Measurements from ENCODE around the gene THOC1. TPM values are rescaled to one million over a fixed set of nuclear protein-coding genes. Genes with fewer than 3 reads are reported as not detected.
A peak's percentile ranks its signal among the peaks of the same experiment; 100 is the strongest.

Gene THOC1
- total RNA-seq, 2 experiments from 2014 or later, result 56.4 to 62.2 TPM

DNA sequence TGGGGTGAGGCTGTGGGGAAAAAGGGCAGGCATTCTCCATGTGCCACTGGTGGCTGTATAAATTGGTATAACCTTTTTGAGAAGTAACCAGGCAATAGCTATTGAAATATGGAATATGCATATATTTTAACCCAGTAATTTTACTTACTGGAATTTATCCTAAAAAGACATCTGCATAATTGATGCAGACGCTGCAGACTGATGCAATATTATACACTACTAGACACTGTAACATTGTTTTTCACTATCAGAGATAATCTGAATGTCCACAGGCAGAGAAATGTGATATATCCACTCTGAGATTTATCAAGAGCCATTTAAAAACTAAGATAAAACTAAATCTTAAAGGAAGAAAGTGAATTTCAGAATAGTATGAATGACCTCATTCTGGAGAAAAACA is 14.7 kb downstream of the THOC1 start:
- Mint-ChIP-seq H3K36me3 (peaks cover 30% of the 10 kb centered on the region), H3K4me1 (peaks cover 3% of the 10 kb centered on the region), H3K4me3 (no peak overlapping the region), H3K9me3 (no peaks in the 10 kb centered on the region), H3K27me3 (no peaks in the 10 kb centered on the region), H3K27ac (no peak overlapping the region)
- DNase-seq, result no peak

DNA sequence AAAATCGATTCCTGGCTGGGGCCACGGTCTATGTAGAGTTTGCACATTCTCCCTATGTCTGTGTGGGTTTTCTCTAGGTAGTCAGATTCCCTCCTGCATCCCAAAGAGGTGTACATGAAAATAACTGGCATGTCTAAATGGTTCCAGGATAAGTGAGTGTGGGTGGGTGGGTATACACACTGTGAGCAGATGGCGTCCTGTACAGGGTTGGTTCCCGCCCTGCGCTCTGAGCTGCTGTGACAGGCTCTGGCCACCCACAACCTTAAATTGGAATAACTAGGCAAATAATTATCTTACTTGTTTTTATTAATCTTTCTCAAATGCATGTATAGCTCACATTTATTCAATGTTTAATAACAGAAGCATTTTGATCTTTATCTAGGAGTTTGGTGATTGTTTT is 16.3 kb downstream of the THOC1 start:
- Mint-ChIP-seq H3K4me3 (no peak overlapping the region), H3K27ac (no peak overlapping the region)

DNA sequence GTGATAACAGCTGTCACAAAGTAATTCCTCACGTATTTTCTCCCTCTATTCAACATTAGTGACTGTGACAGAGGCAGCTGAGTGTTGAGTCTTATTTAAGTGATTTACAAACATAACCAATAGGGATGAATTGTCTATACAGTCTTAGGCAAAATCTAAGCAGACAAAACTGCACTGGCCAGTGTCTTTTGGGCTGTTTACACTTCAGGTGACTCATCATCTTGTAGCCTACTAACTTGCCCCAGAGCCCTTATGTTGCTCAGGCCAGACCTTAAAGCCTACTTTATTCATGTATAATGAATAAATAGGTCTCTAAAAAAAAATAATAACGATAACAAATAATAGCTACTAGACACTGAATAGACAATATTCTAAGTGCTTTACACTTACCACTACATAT is 17.2 kb downstream of the THOC1 start:
- H3K4me3 Mint-ChIP-seq, result no peak overlapping the region
- no peak overlapping the region for H3K27ac Mint-ChIP-seq
- H3K36me3 Mint-ChIP-seq, result peaks cover 29% of the 10 kb centered on the region
- H3K27me3 Mint-ChIP-seq, result no peaks in the 10 kb centered on the region
- no peak for DNase-seq
- no peaks in the 10 kb centered on the region for H3K9me3 Mint-ChIP-seq
- H3K4me1 Mint-ChIP-seq, result peaks cover 3% of the 10 kb centered on the region

More for the DNA sequence above, 16.3 kb downstream of the THOC1 start:
- Mint-ChIP-seq H3K27me3 (no peaks in the 10 kb centered on the region), H3K4me1 (peaks cover 3% of the 10 kb centered on the region), H3K9me3 (no peaks in the 10 kb centered on the region), H3K36me3 (peaks cover 26% of the 10 kb centered on the region)
- DNase-seq, result no peak

DNA sequence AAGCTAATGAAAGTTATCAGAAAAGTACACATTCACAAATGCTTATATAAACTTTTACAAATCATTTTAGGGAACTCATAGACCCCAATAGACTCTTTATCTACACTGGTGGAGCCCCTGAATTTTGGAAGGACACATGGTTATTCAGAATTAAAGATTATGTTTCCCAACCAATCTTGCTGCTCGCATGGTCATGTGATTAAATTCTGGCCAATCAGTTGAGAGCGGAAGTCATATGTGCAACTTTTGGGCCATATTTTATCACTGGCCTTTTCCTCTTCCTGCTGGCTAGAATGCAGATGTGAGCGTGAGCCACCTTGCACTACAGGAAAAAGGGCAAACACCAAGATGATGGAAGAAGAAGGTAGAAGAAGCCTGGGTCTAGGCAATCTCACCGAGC is 19.8 kb downstream of the THOC1 start:
- H3K27ac Mint-ChIP-seq, result no peak overlapping the region
- H3K9me3 Mint-ChIP-seq, result no peaks in the 10 kb centered on the region
- H3K36me3 Mint-ChIP-seq, result peaks cover 43% of the 10 kb centered on the region
- no peaks in the 10 kb centered on the region for H3K27me3 Mint-ChIP-seq
- no peak for DNase-seq
- H3K4me1 Mint-ChIP-seq, result peaks cover 1% of the 10 kb centered on the region
- no peak overlapping the region for H3K4me3 Mint-ChIP-seq

DNA sequence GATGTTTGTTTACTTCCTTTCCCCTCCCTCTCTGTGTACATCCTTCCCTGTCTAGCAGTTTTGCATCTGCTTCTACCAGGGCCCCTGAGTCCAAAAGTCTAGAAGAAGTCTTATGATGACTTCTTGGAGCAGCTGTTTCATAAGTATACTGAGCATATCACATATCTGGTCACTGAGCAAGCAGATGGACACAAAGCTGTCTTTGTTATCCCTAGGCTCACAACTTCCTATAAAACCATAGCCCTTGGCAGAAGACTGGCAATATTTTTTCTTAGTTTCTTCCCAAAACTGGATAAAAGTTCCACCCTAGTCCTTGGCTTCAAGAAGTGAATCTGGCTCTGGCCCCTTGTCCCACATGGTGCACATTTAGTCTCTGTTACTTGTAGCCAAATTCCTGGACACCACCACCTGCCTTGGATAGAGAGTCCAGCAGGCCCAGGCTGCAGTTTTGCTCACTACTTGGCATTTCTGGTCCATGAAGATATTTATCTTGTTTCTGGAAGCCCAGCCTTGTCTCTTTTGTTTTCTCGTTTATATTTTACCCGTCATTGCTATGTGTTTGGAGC is 22.5 kb downstream of the THOC1 start:
- Mint-ChIP-seq H3K27me3 (no peaks in the 10 kb centered on the region), H3K27ac (no peak overlapping the region), H3K4me3 (no peak overlapping the region), H3K4me1 (peaks cover 1% of the 10 kb centered on the region), H3K36me3 (peaks cover 42% of the 10 kb centered on the region), H3K9me3 (no peaks in the 10 kb centered on the region)
- no peak for DNase-seq

DNA sequence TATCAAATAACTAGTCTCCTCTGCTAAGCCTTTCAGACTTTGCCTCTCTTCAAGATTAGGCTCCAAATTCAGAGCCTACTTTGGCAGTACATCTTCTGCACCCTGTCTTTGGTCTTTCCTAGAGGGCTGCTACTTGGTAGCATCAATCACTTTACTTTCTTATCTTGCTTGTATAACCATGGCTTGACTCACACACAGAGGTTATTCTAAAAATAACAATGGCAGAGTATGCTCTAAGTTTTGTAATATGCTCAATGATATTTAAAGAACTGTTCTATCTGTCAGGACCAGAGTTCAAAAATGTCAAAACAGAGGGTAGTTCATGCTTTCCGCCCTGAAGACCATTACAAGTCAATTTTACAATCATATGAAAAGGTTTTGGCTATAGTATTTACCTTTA is 27.7 kb downstream of the THOC1 start:
- DNase-seq, result no peak
- H3K4me3 Mint-ChIP-seq, result no peak overlapping the region
- peaks cover 29% of the 10 kb centered on the region for H3K36me3 Mint-ChIP-seq
- no peaks in the 10 kb centered on the region for H3K9me3 Mint-ChIP-seq
- no peak overlapping the region for H3K27ac Mint-ChIP-seq
- H3K27me3 Mint-ChIP-seq, result no peaks in the 10 kb centered on the region
- peaks cover 2% of the 10 kb centered on the region for H3K4me1 Mint-ChIP-seq

DNA sequence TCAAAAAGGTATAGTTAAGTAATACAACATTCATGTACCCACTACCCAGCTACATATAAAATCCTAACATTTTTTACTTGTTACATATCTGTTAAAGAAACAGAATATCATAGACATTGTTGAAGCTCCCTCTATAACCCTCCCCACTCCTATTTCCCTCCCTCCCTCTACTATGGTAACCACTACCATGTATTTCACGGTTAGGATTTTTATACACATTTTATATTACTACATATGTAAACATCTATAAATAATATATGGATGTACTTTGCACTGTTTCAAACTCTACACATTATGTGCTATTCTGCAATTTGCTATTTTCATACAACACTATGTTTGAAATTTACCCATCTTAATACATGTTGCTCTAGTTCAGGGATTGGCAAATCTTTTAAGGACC is 36.3 kb downstream of the THOC1 start:
- no peak overlapping the region for H3K27ac Mint-ChIP-seq
- H3K36me3 Mint-ChIP-seq, result peaks cover 20% of the 10 kb centered on the region
- no peak for DNase-seq
- H3K27me3 Mint-ChIP-seq, result no peaks in the 10 kb centered on the region
- H3K4me1 Mint-ChIP-seq, result peaks cover 2% of the 10 kb centered on the region
- H3K9me3 Mint-ChIP-seq, result no peaks in the 10 kb centered on the region
- H3K4me3 Mint-ChIP-seq, result no peak overlapping the region

DNA sequence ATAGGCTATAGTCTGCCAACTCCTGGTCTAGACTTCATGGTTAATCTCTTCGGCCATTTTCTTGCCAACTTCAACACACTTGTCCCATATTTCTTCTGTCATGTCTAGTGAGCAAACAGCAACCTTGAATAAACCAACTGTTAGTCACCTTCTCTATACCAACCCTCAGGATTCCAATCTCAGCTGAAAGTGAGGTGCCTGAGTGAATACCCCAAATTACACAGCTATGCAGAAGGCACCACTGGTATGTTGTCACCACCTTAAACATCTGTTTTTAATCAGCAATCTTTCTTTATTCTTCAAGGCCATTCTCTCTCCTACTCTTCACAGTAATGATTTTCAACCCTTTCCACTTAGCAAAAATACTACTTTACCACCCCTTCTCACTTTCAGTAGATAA is 39.3 kb downstream of the THOC1 start:
- no peak overlapping the region for H3K4me3 Mint-ChIP-seq
- H3K27me3 Mint-ChIP-seq, result no peaks in the 10 kb centered on the region
- no peaks in the 10 kb centered on the region for H3K9me3 Mint-ChIP-seq
- peaks cover 15% of the 10 kb centered on the region for H3K36me3 Mint-ChIP-seq
- H3K27ac Mint-ChIP-seq, result no peak overlapping the region
- DNase-seq, result no peak
- H3K4me1 Mint-ChIP-seq, result no peaks in the 10 kb centered on the region

DNA sequence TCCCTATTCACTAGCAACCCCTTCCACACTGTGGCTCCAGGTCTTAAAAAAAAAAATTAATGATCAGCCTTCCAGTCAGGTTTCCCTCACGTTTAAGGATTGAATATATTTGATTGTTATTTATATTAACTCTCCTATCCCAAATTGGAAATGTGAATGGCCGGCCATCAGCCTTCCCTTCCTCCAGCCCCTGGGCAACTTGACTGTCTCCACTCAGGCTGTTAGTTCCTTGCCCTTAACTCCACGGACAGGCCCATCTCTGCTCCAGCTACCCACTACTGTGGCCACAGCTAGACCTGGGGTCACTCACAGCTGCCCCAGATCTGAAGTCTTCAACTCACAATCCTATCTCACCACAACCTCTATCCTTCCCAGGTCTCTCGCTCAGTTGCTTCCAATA is 39.9 kb downstream of the THOC1 start:
- Mint-ChIP-seq H3K36me3 (peaks cover 13% of the 10 kb centered on the region), H3K27me3 (no peaks in the 10 kb centered on the region)

DNA sequence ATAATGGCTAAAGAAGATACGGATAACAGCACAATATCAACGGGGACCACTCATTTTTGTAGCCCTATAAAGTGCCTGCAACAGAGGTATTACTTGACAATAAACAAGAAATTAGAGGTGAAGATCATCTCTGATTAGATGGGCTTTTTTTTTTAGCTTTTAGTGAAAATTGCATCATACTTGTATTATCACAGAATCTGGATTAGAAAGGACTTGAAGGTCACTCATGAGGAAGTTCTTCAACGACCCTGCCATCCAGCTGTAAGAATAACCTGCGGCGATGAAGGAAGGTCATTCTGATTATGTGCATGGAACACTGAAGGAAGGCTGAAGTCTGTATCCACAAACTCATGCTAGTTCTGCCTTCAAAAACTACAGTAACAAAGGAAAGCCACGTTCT is 40.5 kb downstream of the THOC1 start:
- DNase-seq, result no peak
- Mint-ChIP-seq H3K4me1 (no peaks in the 10 kb centered on the region), H3K27ac (no peak overlapping the region), H3K4me3 (no peak overlapping the region), H3K9me3 (no peaks in the 10 kb centered on the region), H3K36me3 (peaks cover 13% of the 10 kb centered on the region), H3K27me3 (no peaks in the 10 kb centered on the region)

More for the DNA sequence above, 39.9 kb downstream of the THOC1 start:
- no peak for DNase-seq
- H3K4me1 Mint-ChIP-seq, result no peaks in the 10 kb centered on the region
- no peaks in the 10 kb centered on the region for H3K9me3 Mint-ChIP-seq
- H3K4me3 Mint-ChIP-seq, result no peak overlapping the region
- no peak overlapping the region for H3K27ac Mint-ChIP-seq

DNA sequence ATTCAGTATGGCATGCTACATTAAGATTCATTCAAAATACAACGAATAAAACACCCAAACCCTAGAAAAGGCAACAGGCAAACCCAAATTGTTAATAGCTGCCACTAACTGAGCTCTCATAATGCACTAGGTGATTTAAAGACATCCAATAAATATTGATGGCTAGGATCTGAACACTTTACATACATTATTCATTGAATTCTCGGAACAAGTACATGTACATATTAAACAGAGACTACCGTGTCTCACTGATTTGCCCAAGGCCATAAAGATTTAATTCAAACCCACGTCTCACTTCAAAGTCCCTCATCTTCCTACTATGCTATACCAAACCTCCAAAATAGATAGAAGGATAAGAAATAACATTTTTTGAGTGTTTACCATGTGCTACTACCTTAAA is 42.1 kb downstream of the THOC1 start:
- H3K27ac Mint-ChIP-seq, result no peak overlapping the region
- no peaks in the 10 kb centered on the region for H3K27me3 Mint-ChIP-seq
- H3K36me3 Mint-ChIP-seq, result peaks cover 18% of the 10 kb centered on the region
- H3K4me3 Mint-ChIP-seq, result no peak overlapping the region
- DNase-seq, result no peak
- no peaks in the 10 kb centered on the region for H3K4me1 Mint-ChIP-seq
- H3K9me3 Mint-ChIP-seq, result no peaks in the 10 kb centered on the region

DNA sequence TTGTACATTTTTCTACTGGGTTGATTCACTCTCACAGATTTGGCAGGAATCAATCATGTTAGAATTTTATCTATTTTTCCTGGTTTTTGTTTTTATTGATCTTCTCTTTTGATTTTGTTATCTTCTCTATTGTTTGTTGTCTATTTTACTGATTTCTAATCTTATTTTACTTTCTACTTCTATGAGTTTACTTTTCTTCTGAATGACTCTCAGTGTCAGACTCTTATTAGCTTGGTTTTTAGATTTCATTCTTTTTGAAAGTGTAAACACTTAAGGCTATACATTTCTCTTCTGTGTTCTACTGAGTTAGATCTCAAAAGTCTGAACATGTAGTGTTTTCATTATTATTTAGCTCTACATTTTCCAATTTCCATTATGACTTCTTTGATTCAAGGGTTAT is 47.1 kb downstream of the THOC1 start:
- Mint-ChIP-seq H3K4me1 (peaks cover 4% of the 10 kb centered on the region), H3K27me3 (no peaks in the 10 kb centered on the region), H3K9me3 (no peaks in the 10 kb centered on the region), H3K27ac (peak overlapping the region; percentile 5), H3K4me3 (no peak overlapping the region), H3K36me3 (peaks cover 34% of the 10 kb centered on the region)
- DNase-seq, result no peak

DNA sequence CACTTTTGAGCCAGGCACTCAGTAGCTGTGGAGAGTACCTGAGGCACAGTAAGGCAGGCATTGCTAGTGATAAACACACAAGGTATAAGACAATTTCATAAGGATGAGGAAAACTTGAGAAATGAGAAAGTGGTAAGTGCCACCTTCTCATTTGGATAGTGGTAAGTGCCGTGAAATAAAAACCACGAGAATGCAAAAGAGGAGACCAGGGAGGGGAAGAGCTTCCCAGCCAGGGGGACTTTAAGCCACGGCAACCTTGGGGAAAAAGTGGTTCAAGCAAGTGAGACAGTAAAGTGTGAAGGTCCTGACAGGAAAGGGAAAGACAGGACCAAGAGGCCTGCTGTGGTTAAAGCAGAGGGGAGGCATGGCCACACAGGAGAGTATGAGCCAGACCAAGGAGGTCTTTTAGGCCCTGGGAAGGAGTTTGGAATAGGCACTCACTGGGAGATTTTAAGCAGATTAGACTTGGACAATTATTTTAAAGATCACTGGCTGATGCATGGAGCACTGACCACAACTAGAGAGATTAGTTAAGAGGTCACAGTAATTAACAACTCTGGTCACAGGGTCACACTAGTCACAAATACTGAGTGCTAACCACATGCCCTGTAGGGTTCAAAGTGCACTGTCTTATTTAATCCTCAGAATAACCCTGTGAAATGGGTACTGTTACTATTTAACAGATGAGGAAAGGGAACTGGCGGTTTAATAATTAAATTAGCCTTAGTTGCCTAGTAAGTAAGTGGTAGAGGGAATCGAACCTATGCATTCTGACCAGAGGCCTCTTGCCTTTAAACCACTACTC is 50.1 kb downstream of the THOC1 start:
- peaks cover 48% of the 10 kb centered on the region for H3K36me3 Mint-ChIP-seq
- H3K27me3 Mint-ChIP-seq, result no peaks in the 10 kb centered on the region
- peaks cover 5% of the 10 kb centered on the region for H3K4me1 Mint-ChIP-seq
- no peak for DNase-seq
- no peak overlapping the region for H3K4me3 Mint-ChIP-seq
- no peaks in the 10 kb centered on the region for H3K9me3 Mint-ChIP-seq
- H3K27ac Mint-ChIP-seq, result peak overlapping the region; percentile 50

DNA sequence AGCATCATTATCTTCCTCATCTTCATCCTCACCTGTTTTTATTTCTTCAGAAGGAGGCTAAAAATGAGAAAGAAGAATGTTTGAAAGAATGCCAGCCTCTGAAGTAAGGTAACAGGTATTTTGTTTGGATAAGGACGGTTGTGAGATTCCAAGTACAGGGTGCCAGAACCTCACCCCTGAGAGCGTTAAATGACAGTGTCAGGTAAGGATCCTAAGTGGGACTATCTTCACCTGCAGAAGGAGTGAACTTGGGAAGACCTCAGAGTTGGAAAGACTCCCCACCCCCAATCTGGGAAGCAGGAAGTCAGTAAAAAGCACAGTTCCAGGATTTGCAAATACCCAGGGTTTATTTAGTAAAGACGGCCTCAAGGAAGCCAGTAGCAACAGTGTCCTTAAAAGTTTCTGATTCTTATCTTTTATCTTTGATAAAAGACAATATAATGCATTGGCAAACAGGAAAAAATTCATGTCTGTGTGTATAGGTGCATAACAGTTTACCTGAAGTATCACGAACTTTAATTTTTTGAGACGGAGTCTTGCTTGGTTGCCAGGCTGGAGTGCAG is 52.3 kb downstream of the THOC1 start:
- Mint-ChIP-seq H3K27me3 (no peaks in the 10 kb centered on the region), H3K27ac (peak overlapping the region; percentile 70), H3K9me3 (no peaks in the 10 kb centered on the region), H3K4me3 (no peak overlapping the region), H3K4me1 (peaks cover 5% of the 10 kb centered on the region), H3K36me3 (peaks cover 58% of the 10 kb centered on the region)
- DNase-seq, result no peak

DNA sequence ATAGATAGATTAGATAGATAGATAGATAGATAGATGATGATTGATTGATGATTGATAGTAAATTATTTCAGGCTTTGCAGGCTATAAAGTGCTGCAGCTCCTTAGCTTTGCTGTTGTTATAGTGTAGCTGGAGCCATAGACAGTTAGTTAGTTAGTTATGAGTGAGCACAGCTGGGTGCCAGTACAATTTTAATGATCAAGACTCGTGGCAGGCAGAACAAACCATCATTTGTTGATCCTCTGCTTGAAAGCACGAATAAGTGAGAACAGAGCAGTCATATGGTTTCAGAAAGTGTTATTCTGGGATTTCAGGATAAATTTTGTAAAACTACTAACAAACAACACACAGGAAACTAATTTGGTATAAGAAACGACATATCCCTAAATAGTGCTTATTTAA is 53.9 kb downstream of the THOC1 start:
- no peak overlapping the region for H3K27ac Mint-ChIP-seq
- peaks cover 64% of the 10 kb centered on the region for H3K36me3 Mint-ChIP-seq
- no peaks in the 10 kb centered on the region for H3K27me3 Mint-ChIP-seq
- no peak overlapping the region for H3K4me3 Mint-ChIP-seq
- H3K4me1 Mint-ChIP-seq, result peaks cover 12% of the 10 kb centered on the region
- no peak for DNase-seq
- no peaks in the 10 kb centered on the region for H3K9me3 Mint-ChIP-seq

DNA sequence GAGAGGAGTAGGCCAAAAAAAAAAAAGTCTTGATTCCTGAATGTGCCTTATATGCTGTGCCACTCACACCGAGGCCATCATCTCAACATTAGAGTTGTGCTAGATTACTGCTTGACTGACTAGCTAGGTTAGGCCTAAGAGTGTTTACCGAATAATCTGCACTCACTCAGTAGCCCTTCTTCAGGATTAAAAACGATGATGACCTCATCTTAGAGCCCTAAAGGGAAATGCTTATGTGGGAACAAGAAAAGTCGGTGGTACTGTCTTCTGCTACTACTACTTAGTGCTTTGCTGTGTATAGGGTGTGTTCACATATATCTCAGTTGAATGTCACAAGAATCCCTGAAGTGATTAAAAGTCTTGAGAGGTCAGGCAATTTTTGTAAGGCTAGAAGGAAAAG is 54.3 kb downstream of the THOC1 start:
- DNase-seq, result no peak
- H3K4me3 Mint-ChIP-seq, result no peak overlapping the region
- peaks cover 12% of the 10 kb centered on the region for H3K4me1 Mint-ChIP-seq
- H3K27ac Mint-ChIP-seq, result no peak overlapping the region
- H3K36me3 Mint-ChIP-seq, result peaks cover 62% of the 10 kb centered on the region
- no peaks in the 10 kb centered on the region for H3K27me3 Mint-ChIP-seq
- H3K9me3 Mint-ChIP-seq, result no peaks in the 10 kb centered on the region

Data from activated naive CD8-positive, alpha-beta T cell treated with anti-CD3 and anti-CD28 coated beads for 36 hours (primary cell).